Hematopoietic multipotent progenitor cell treated with erythropoietin and hydrocortisone succinate and interleukin-3 and kit ligand, for 15 days (in vitro differentiated cells): ENCODE measurements around the gene LILRA6.
"Not testable (repeated sequence)": the region's sequence is repeated elsewhere in the genome, so short reads cannot be mapped to it uniquely, and the experiment has no call there.

ENCODE experiments used
- DNase-seq: peaks from one replicate; pipeline ENCODE4 v3.0.0-alpha.2; 2015; ENCODE audit warnings: low spot score

Gene LILRA6

GRCh38 chr19:54262470-54262869 is 19.9 kb upstream of the LILRA6 start:
- DNase-seq: no peak

GRCh38 chr19:54262066-54262465 is 19.5 kb upstream of the LILRA6 start:
- DNase-seq: no peak

- DNase-seq: no peak
These were observed 14.5 kb upstream of the LILRA6 start, which contains the start of gene LILRB5 for GRCh38 chr19:54257116-54257480. TSS of gene LILRB5 (minus strand) at chr19:54257273. CDS start at chr19:54257193, 80 bp downstream.

- DNase-seq: no peak
These were observed 13.9 kb upstream of the LILRA6 start for GRCh38 chr19:54256250-54257115.

GRCh38 chr19:54255105-54255775 is 12.7 kb upstream of the LILRA6 start:
- no peak for DNase-seq

- DNase-seq: no peak
These were observed 11.8 kb upstream of the LILRA6 start for GRCh38 chr19:54254195-54254906.

GRCh38 chr19:54253331-54254194 is 11.0 kb upstream of the LILRA6 start:
- no peak for DNase-seq

- DNase-seq: no peak
These were observed 10.3 kb upstream of the LILRA6 start for GRCh38 chr19:54252845-54253244.

GRCh38 chr19:54252243-54252642 is 9.7 kb upstream of the LILRA6 start:
- DNase-seq: no peak

- DNase-seq: no peak
These were observed 5.5 kb upstream of the LILRA6 start for GRCh38 chr19:54248016-54248601.

GRCh38 chr19:54247106-54247930 is 4.7 kb upstream of the LILRA6 start:
- no peak for DNase-seq

- DNase-seq: no peak
These were observed 3.3 kb upstream of the LILRA6 start for GRCh38 chr19:54245936-54246335.

GRCh38 chr19:54243809-54244208 is 1.2 kb upstream of the LILRA6 start:
- DNase-seq: not testable (repeated sequence)

GRCh38 chr19:54242234-54242633 is 356 bp downstream of the LILRA6 start:
- not testable (repeated sequence) for DNase-seq

GRCh38 chr19:54240372-54241336 is 1.9 kb downstream of the LILRA6 start:
- not testable (repeated sequence) for DNase-seq

- DNase-seq: not testable (repeated sequence)
These were observed 2.9 kb downstream of the LILRA6 start for GRCh38 chr19:54239491-54240371.

GRCh38 chr19:54233941-54234340 is 8.6 kb downstream of the LILRA6 start:
- no peak for DNase-seq
